IMR-90 (cell line): ENCODE data around the gene PSME3. TPM values are rescaled to one million over a fixed set of nuclear protein-coding genes. Genes with fewer than 3 reads are reported as not detected.

ENCODE experiments used
- ATAC-seq: fragments of 200-7000 bp; cut with Tn5 transposase; 2 replicates; pipeline ENCODE4 v1.9.1; 2020; ENCODE audit warnings: low read depth, mild to moderate bottlenecking, moderate library complexity
- BruUV-seq: library from RNA; stranded (reverse); fragments of 400-500 nt; replicated peaks from 2 replicates; lab custom pipeline; 2021; lab: Mats Ljungman, UMichigan
- CTCF ChIA-PET: fragments of 300-600 bp; formaldehyde crosslinking; extraction: SDS; loops from one replicate; lab custom pipeline; 2021; ENCODE audit warnings: antibody characterized with exemption; lab: Yijun Ruan, JAX
- POLR2A ChIA-PET: fragments of 300-600 bp; sonication (Branson Sonifier 250); formaldehyde crosslinking; loops from one replicate; lab custom pipeline; 2022; ENCODE audit warnings: antibody characterized with exemption; ENCODE audit not compliant: unreplicated experiment; lab: Charles Lee
- DNase-seq: peaks from one replicate; pipeline ENCODE4 v3.0.0; 2013
- H2AFZ ChIP-seq: replicated peaks from 2 replicates; pipeline ENCODE3; 2013; ENCODE audit warnings: low read length, mild to moderate bottlenecking; ENCODE audit not compliant: poor library complexity
- H2AK5ac ChIP-seq: 2 replicates; pipeline ENCODE4 v1.6.1; 2013; ENCODE audit warnings: low read depth, low read length, inconsistent platforms
- H2AK9ac ChIP-seq: replicated peaks from 2 replicates; pipeline ENCODE3; 2013; ENCODE audit warnings: mild to moderate bottlenecking, low read depth, low read length, moderate library complexity; ENCODE audit not compliant: poor library complexity
- H2BK120ac ChIP-seq: 2 replicates; pipeline ENCODE4 v1.6.1; 2013; ENCODE audit warnings: low read depth, low read length, inconsistent platforms
- H2BK15ac ChIP-seq: 3 replicates; pipeline ENCODE4 v1.6.1; 2013; ENCODE audit warnings: low read depth, low read length, inconsistent platforms
- H2BK20ac ChIP-seq: 2 replicates; pipeline ENCODE4 v1.6.1; 2013; ENCODE audit warnings: low read depth, mild to moderate bottlenecking, inconsistent platforms, low read length, moderate library complexity
- H2BK5ac ChIP-seq: 2 replicates; pipeline ENCODE4 v1.6.1; 2013; ENCODE audit warnings: mild to moderate bottlenecking, low read depth, low read length, inconsistent platforms; ENCODE audit not compliant: poor library complexity, severe bottlenecking
- H3K14ac ChIP-seq: replicated peaks from 2 replicates; pipeline ENCODE4 v1.6.1; 2013; ENCODE audit warnings: low read depth, low read length, inconsistent platforms
- H3K18ac ChIP-seq: 2 replicates; pipeline ENCODE4 v1.6.1; 2013; ENCODE audit warnings: low read depth, low read length, control low read depth
- H3K23ac ChIP-seq: 2 replicates; pipeline ENCODE4 v1.6.1; 2013; ENCODE audit warnings: low read depth, low read length, inconsistent platforms
- H3K27ac ChIP-seq: 2 replicates; pipeline ENCODE4 v1.5.1; 2013; ENCODE audit warnings: mild to moderate bottlenecking, control low read depth, low read length; ENCODE audit not compliant: insufficient read depth
- H3K27me3 ChIP-seq: 2 replicates; pipeline ENCODE4 v1.6.1; 2013; ENCODE audit warnings: low read length; ENCODE audit not compliant: control insufficient read depth, insufficient read depth
- H3K36me3 ChIP-seq: 2 replicates; pipeline ENCODE4 v1.6.1; 2013; ENCODE audit warnings: low read length, mixed read lengths; ENCODE audit not compliant: control insufficient read depth, insufficient read depth
- H3K4ac ChIP-seq: 2 replicates; pipeline ENCODE4 v1.6.1; 2013; ENCODE audit warnings: low read depth, low read length, inconsistent platforms
- H3K4me1 ChIP-seq: 2 replicates; pipeline ENCODE4 v1.6.1; 2013; ENCODE audit warnings: low read length, mixed read lengths; ENCODE audit not compliant: control insufficient read depth, insufficient read depth
- H3K4me2 ChIP-seq: 2 replicates; pipeline ENCODE4 v1.6.1; 2013; ENCODE audit warnings: low read depth, mild to moderate bottlenecking, control low read depth, low read length, moderate library complexity
- H3K4me3 ChIP-seq: 2 replicates; pipeline ENCODE4 v1.5.1; 2013; ENCODE audit warnings: low read depth, mild to moderate bottlenecking, control low read depth, low read length, moderate library complexity; ENCODE audit not compliant: insufficient read depth
- H3K56ac ChIP-seq: 2 replicates; pipeline ENCODE4 v1.6.1; 2013; ENCODE audit warnings: low read length, inconsistent platforms; ENCODE audit not compliant: insufficient read depth; ENCODE audit errors: extremely low read depth
- H3K79me1 ChIP-seq, 2 experiments: 2 replicates each; pipeline ENCODE4 v1.6.1; 2013; ENCODE audit warnings: low read length in 2 of 2, inconsistent platforms in 1 of 2, low read depth in 1 of 2
- H3K9ac ChIP-seq: 2 replicates; pipeline ENCODE4 v1.6.1; 2013; ENCODE audit warnings: low read depth, low read length, control low read depth
- H3K9me1 ChIP-seq: 2 replicates; pipeline ENCODE4 v1.6.1; 2013; ENCODE audit warnings: low read length, inconsistent platforms; ENCODE audit not compliant: insufficient read depth
- H3K9me3 ChIP-seq: 2 replicates; pipeline ENCODE4 v1.6.1; 2013; ENCODE audit warnings: low read length; ENCODE audit not compliant: control insufficient read depth, insufficient read depth
- H4K20me1 ChIP-seq: 2 replicates; pipeline ENCODE4 v1.6.1; 2013; ENCODE audit warnings: low read length, inconsistent platforms; ENCODE audit not compliant: insufficient read depth
- H4K5ac ChIP-seq: 2 replicates; pipeline ENCODE4 v1.6.1; 2013; ENCODE audit warnings: mild to moderate bottlenecking, low read depth, low read length, control low read depth
- H4K8ac ChIP-seq, 2 experiments: 2 replicates each; pipeline ENCODE4 v1.6.1; 2013; ENCODE audit warnings: low read depth in 2 of 2, low read length in 2 of 2, control low read depth in 1 of 2, inconsistent platforms in 1 of 2
- H4K91ac ChIP-seq: 2 replicates; pipeline ENCODE4 v1.6.1; 2013; ENCODE audit warnings: low read depth, low read length, inconsistent platforms; ENCODE audit not compliant: insufficient read depth
- BHLHE40 ChIP-seq: fragments of 150-350 bp; IDR thresholded peaks from 2 replicates; pipeline ENCODE4 v1.6.1; 2016; ENCODE audit warnings: mild to moderate bottlenecking, low read depth, low read length
- FOS ChIP-seq: fragments of 150-350 bp; IDR thresholded peaks from 2 replicates; pipeline ENCODE4 v1.6.1; 2016; ENCODE audit warnings: low read depth, low read length
- NFE2L2 ChIP-seq: fragments of 150-350 bp; IDR thresholded peaks from 2 replicates; pipeline ENCODE4 v1.6.1; 2016; ENCODE audit warnings: low read depth, mild to moderate bottlenecking, low read length
- POLR2A ChIP-seq: IDR thresholded peaks from 2 replicates; pipeline ENCODE4 v1.6.1; 2012; ENCODE audit warnings: mild to moderate bottlenecking, low read depth, low read length
- RAD21 ChIP-seq: IDR thresholded peaks from 2 replicates; pipeline ENCODE4 v1.6.1; 2012; ENCODE audit warnings: low read length, improper control_type of control experiment
- SMC3 ChIP-seq: fragments of 150-350 bp; IDR thresholded peaks from 2 replicates; pipeline ENCODE4 v1.6.1; 2016; ENCODE audit warnings: low read depth, mild to moderate bottlenecking, antibody characterized with exemption, low read length, moderate library complexity
- WGBS, 2 experiments: methylation state at CpG; one replicate each; pipeline versions ENCODE4 v1.1.5 to v1.1.7; 2013; ENCODE audit warnings: missing lambda C conversion rate in 2 of 2; ENCODE audit not compliant: insufficient read length in 1 of 2; ENCODE audit errors: extremely low coverage in 2 of 2; 5-methylcytosine and 5-hydroxymethylcytosine counted together
- dilution Hi-C: fragments of 300-500 bp; cut with HindIII; formaldehyde crosslinking; loops from one replicate; pipeline ENCODE4 v1.14.3; 2018; ENCODE audit warnings: low sequenced_read_pairs; ENCODE audit not compliant: unreplicated experiment
- in situ Hi-C: fragments of 300-500 bp; cut with MboI; formaldehyde crosslinking; loops from 3 replicates; pipeline ENCODE4 v1.14.3; 2019; ENCODE audit warnings: low sequenced_read_pairs, inconsistent platforms, mixed read lengths
- intact Hi-C: fragments of 100-400 bp; cut with micrococcal nuclease; formaldehyde crosslinking; loops from 2 replicates; pipeline ENCODE4 v1.10.0; 2022
- polyA plus RNA-seq, 3 experiments: library from polyadenylated mRNA; depleted of rRNA; stranded (reverse); fragments of >200 nt; gene quantifications; 2 replicates each; pipeline ENCODE4 v1.2.3, GENCODE V29; 2012; ENCODE audit warnings: low replicate concordance in 1 of 3
- total RNA-seq: library from RNA; depleted of rRNA; stranded (reverse); fragments of >200 nt; gene quantifications from 2 replicates; pipeline ENCODE4 v1.2.3, GENCODE V29; 2012
- TF ChIP-seq, protein P1 (sequence below): conservative IDR thresholded peaks from 2 replicates; pipeline ENCODE4 v1.5.1; 2012; ENCODE audit warnings: mild to moderate bottlenecking, low read depth, low read length, improper control_type of control experiment

The PSME3 gene
- total and polyA plus RNA-seq, 2 of the 4 experiments (the other 2 are of a cell fraction) = 72.4 to 100 TPM

DNA sequence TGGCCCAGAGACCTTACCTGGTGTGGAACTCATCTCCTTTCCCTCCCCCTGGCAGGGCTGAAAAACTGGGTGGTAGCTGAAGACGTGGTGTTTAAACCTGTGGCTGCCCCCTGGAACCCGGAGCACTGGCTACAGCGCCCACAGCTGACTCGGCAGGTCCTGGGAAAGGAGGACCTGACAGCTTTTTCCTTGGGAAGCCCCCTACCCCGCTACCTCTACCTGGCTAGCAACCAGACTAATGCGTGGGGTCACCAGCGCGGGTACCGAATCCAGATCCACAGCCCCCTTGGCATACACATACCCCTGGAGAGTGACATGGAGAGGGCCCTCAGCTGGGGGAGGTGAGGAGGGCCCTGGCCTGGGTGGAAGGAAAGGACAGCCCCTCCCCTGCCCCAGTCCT is 15.8 kb downstream of the PSME3 start:
- no peak overlapping the region for H4K5ac ChIP-seq
- H3K4me3 ChIP-seq = no peak overlapping the region
- no peak overlapping the region for H4K91ac ChIP-seq
- no peak overlapping the region for H2BK120ac ChIP-seq
- no peak overlapping the region for H3K4ac ChIP-seq
- no peak for ATAC-seq
- H4K8ac ChIP-seq = no peak overlapping the region
- H3K9ac ChIP-seq = no peak overlapping the region
- no CpG with 5 or more reads among the region's 9 CpGs for WGBS, 2 experiments
- POLR2A ChIA-PET = no interaction called here
- no peak overlapping the region for H2AK9ac ChIP-seq
- peaks cover 17% of the 10 kb centered on the region for H3K36me3 ChIP-seq
- intact Hi-C loops = no loop called here
- H2BK15ac ChIP-seq = no peak overlapping the region
- no peak overlapping the region for H3K18ac ChIP-seq
- in situ Hi-C loops = no loop called here
- no peaks in the 10 kb centered on the region for H3K9me3 ChIP-seq
- no peak overlapping the region for H2BK20ac ChIP-seq
- H3K79me1 ChIP-seq = peaks cover 2 to 3% of the 10 kb centered on the region in 2 experiments; a peak in 2 of 4 replicates
- CTCF ChIA-PET = interaction anchor here (1.6 kb wide), 1 partner anchor 80 kb away, joined by 6 read pairs; no protein-coding TSS in a partner anchor
- H3K14ac ChIP-seq = no peak overlapping the region
- peaks cover 4% of the 10 kb centered on the region; the same call in 1 of the 2 replicates for H3K4me1 ChIP-seq
- peaks cover 7% of the 10 kb centered on the region for H4K20me1 ChIP-seq
- BruUV-seq = no TSS peak
- H2AK5ac ChIP-seq = no peak overlapping the region
- TF ChIP-seq RAD21 (no peak), BHLHE40 (no peak), SMC3 (no peak), POLR2A (no peak), NFE2L2 (no peak), FOS (no peak)
- TF ChIP-seq, protein P1, sequence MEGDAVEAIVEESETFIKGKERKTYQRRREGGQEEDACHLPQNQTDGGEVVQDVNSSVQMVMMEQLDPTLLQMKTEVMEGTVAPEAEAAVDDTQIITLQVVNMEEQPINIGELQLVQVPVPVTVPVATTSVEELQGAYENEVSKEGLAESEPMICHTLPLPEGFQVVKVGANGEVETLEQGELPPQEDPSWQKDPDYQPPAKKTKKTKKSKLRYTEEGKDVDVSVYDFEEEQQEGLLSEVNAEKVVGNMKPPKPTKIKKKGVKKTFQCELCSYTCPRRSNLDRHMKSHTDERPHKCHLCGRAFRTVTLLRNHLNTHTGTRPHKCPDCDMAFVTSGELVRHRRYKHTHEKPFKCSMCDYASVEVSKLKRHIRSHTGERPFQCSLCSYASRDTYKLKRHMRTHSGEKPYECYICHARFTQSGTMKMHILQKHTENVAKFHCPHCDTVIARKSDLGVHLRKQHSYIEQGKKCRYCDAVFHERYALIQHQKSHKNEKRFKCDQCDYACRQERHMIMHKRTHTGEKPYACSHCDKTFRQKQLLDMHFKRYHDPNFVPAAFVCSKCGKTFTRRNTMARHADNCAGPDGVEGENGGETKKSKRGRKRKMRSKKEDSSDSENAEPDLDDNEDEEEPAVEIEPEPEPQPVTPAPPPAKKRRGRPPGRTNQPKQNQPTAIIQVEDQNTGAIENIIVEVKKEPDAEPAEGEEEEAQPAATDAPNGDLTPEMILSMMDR = no peak
- H2BK5ac ChIP-seq = no peak overlapping the region
- H2AFZ ChIP-seq = no peak overlapping the region
- H3K9me1 ChIP-seq = peaks cover 8% of the 10 kb centered on the region; the same call in 1 of the 2 replicates
- no peak overlapping the region for H3K23ac ChIP-seq
- dilution Hi-C loops = no loop called here
- no peak overlapping the region for H3K4me2 ChIP-seq
- no peak for DNase-seq
- no peak overlapping the region for H3K27ac ChIP-seq
- H3K56ac ChIP-seq = no peak overlapping the region
- H3K27me3 ChIP-seq = peaks cover 7% of the 10 kb centered on the region
